GM12801 (cell line): ENCODE measurements around the gene CACNA1B.

Experiments
- CTCF ChIP-seq: IDR thresholded peaks from one replicate; pipeline ENCODE4 v1.5.1; 2011; ENCODE audit warnings: control low read depth; ENCODE audit not compliant: insufficient read length; ENCODE audit errors: extremely low read depth

CACNA1B gene

DNA sequence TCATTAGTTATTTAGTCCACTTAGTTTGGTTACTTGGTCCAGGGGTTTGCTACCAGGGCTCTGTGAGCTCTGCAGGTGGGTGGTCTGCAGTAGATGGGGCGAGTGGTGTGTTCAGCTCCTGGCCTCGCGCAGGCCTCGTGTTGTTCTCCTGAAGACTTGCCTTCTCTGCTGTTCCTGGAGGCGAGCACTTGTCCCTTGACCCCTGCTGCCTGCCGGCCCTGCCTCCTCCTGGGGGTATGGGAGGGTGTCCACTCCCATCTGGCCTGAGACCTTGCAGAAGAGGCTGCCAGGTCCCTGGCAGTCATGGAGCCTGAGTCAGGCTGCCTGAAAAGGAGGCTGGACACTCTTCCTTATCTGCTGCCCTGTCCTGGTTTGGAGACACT, 137.0 kb downstream of the CACNA1B start:
- TF ChIP-seq CTCF, result no peak

DNA sequence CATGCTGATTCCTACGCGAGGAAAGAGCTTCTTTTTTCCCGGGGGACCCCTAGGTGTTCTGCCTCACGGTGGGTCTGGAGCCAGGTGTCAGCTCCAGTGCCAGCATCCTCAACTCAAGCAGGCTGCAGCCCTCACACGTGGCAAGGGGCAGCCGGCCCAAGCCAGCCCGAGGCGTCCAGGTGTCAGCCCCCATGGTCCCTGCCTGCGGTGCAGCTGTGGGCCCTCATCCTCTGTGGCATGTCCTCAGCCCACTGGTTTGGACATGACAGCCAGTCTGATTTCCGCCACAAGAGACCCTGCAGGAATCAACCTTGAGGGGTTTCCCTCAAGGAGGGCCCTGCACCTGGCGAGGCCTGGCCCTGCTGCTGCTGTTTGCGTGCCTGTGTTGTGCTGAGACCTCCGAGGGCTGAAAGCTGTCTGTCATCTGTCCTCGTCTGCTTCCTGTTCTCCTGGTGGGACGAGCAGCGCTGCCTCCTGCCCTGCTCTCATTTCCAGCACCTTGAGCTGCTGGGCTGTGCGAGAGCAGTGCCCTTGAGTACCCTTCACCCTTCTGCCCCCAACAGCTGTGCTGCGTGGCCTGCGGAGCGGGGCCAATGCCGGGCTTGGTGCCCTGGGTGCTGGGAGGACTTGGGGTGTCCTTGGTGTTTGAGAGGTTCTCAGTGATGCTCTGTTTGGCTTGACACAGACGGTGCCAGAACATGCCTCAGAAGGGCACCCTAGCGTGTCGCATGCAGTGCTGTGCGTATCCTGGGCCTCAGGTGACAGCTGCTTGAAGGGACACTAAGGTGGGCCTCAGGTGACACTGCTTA, 137.6 kb downstream of the CACNA1B start:
- no peak for TF ChIP-seq CTCF

DNA sequence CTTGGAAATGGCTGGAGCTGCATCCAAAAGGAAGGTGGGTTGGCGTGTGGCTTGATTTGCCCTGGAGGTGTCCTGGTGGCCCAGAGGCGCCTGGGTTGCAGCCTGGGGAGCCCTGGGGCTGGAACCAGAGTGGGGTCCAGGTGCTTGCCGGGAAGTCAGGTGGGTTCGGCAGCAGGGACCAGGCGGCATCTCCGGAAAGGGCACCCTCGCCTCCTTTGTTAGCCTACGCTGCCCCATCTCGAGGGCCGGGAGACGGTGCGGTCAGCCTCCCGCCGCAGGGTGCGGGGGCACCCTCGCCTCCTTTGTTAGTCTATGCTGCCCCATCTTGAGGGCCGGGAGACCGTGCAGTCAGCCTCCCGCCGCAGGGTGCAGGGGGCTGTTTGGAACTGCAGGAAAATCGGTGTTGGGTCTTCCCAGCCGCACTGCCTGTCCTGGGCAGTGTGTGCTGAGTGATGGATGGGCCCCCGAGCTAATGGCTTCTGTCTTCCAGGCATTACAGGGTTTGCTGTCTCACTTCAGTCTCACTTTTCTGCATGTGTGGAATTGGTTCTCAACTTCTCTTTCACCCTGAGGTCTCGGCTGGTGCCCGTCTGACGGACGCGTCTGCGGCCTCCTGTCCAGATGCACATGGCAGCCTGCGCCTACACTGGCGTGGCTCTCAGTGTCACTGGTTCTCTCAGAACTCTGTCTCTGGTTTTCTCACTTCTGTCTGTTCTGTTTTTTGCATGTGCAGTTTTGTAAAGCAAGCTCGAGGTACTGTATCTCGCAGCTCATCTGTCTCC, 139.0 kb downstream of the CACNA1B start:
- no peak for TF ChIP-seq CTCF

GRCh38 chr9:138017200-138017599, 139.6 kb downstream of the CACNA1B start:
- no peak for TF ChIP-seq CTCF

DNA sequence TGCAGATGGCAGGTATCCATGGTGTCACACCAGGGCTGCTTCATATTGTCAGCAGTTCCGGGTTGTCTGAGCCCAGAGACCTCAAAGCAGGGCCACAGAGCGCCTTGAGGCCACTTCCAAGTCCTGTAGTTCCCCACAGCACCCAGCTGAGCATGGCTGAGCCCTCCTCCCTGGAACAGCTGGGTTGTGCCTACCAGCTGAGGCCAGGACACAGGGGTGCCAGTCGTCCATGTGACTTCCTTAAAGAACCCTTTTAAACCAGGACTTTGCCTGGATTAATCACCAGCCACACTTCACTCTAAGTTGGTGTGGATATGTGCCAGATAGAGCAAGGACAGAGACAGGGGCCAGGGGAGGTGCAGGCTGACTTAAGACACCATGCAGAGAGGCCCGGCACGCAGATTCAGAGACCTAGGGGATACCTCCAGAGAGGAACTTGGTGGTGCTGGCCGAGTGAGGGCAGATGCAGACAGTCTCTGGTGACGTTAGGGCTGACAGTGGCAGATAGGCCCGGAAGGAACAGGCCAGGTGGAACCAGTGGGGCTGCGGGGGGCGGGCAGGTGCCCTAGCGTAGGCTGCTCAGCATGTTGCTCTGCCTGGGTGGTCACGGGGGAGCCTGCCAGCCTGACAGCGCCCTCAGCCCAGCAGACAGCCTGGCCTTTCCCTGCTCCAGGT, 142.7 kb downstream of the CACNA1B start:
- TF ChIP-seq CTCF, result no peak

DNA sequence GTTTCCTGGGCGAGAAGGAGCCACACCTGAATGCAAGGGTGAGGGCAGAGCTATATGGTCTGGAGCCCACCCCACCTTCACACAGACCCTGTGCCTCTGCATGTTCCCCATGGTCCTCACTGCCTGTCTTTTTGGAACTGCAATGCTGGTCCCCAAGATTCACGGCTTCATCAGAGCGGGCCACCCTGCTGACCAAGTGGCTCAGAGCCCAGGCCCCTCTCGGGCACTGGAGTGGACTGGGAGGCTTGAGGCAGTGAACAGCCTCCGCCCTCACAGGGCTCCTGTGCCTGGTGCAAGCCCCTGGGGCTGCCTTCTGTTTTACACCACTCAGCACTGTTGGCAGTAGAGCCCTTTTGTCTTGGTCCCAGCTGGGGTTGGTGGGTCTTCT, 143.2 kb downstream of the CACNA1B start:
- no peak for TF ChIP-seq CTCF
